DOHH2 (cell line): ENCODE results near the gene CFAP251.

Source experiments
- H3F3A ChIP-seq: fragments of 200-600 bp; sonication (generic), shearing (Covaris generic); 2 replicates; pipeline ENCODE4 v1.6.0; 2016; ENCODE audit warnings: antibody characterized with exemption, mild to moderate bottlenecking; ENCODE audit not compliant: control insufficient read depth, insufficient read depth
- H3K27ac ChIP-seq: fragments of 200-600 bp; sonication (generic); 2 replicates; pipeline ENCODE4 v1.5.1; 2014; ENCODE audit warnings: low read depth, mild to moderate bottlenecking, low read length, moderate library complexity
- H3K27me3 ChIP-seq: fragments of 200-600 bp; sonication (generic); 2 replicates; pipeline ENCODE4 v1.6.1; 2014; ENCODE audit warnings: mild to moderate bottlenecking, low read length, mixed read lengths; ENCODE audit not compliant: control insufficient read depth
- H3K36me3 ChIP-seq: fragments of 200-600 bp; sonication (generic); 2 replicates; pipeline ENCODE4 v1.6.1; 2014; ENCODE audit warnings: mild to moderate bottlenecking, low read length, moderate library complexity, mixed read lengths; ENCODE audit not compliant: control insufficient read depth
- H3K4me1 ChIP-seq: fragments of 200-600 bp; sonication (generic); 2 replicates; pipeline ENCODE4 v1.6.1; 2014; ENCODE audit warnings: mild to moderate bottlenecking, low read length, mixed read lengths; ENCODE audit not compliant: control insufficient read depth
- H3K4me2 ChIP-seq: fragments of 200-600 bp; sonication (generic); 2 replicates; pipeline ENCODE4 v1.6.0; 2014; ENCODE audit warnings: mild to moderate bottlenecking, low read length, moderate library complexity
- H3K4me3 ChIP-seq: fragments of 200-600 bp; sonication (generic); 2 replicates; pipeline ENCODE4 v1.5.1; 2014; ENCODE audit warnings: mild to moderate bottlenecking, low read length, mixed read lengths
- H3K79me2 ChIP-seq: fragments of 200-600 bp; sonication (generic); 2 replicates; pipeline ENCODE4 v1.6.1; 2014; ENCODE audit warnings: mild to moderate bottlenecking, low read length, mixed read lengths; ENCODE audit not compliant: control insufficient read depth
- H3K9me2 ChIP-seq: fragments of 200-600 bp; sonication (generic); replicated peaks from 2 replicates; pipeline ENCODE4 v1.6.1; 2014; ENCODE audit warnings: mild to moderate bottlenecking, low read length, mixed read lengths; ENCODE audit not compliant: control insufficient read depth
- H3K9me3 ChIP-seq: fragments of 200-600 bp; sonication (generic); 2 replicates; pipeline ENCODE4 v1.6.1; 2014; ENCODE audit warnings: antibody characterized with exemption, low read length, mixed read lengths; ENCODE audit not compliant: control insufficient read depth, insufficient read depth
- H4K20me1 ChIP-seq: fragments of 200-600 bp; sonication (generic); 2 replicates; pipeline ENCODE4 v1.6.0; 2014; ENCODE audit warnings: low read depth, mild to moderate bottlenecking, antibody characterized with exemption, low read length, moderate library complexity; ENCODE audit not compliant: control insufficient read depth, insufficient read depth
- CTCF ChIP-seq: fragments of 200-600 bp; sonication (generic); IDR thresholded peaks from one replicate; pipeline ENCODE4 v1.5.1; 2014; ENCODE audit warnings: antibody characterized with exemption, mild to moderate bottlenecking, low read depth, low read length; ENCODE audit not compliant: poor library complexity, severe bottlenecking
- EZH2phosphoT487 ChIP-seq: fragments of 200-600 bp; sonication (generic); IDR thresholded peaks from 2 replicates; pipeline ENCODE4 v1.6.1; 2017; ENCODE audit warnings: borderline replicate concordance, mild to moderate bottlenecking, antibody characterized with exemption, low read length, moderate library complexity, mixed read lengths

CFAP251 gene

GRCh38 chr12:121992059-121992879, 73.9 kb downstream of the CFAP251 start:
- peaks cover 56% of the 10 kb centered on the region for H3F3A ChIP-seq
- TF ChIP-seq EZH2phosphoT487, result no peak
- no peak for TF ChIP-seq CTCF
- peaks cover 41% of the 10 kb centered on the region for H3K79me2 ChIP-seq
- H3K4me2 ChIP-seq, result peak overlapping the region; percentile 75
- no peaks in the 10 kb centered on the region for H3K9me2 ChIP-seq
- no peaks in the 10 kb centered on the region for H3K9me3 ChIP-seq
- H4K20me1 ChIP-seq, result no peaks in the 10 kb centered on the region
- H3K4me1 ChIP-seq, result peaks cover 65% of the 10 kb centered on the region
- H3K4me3 ChIP-seq, result peak overlapping the region; percentile 67
- H3K27ac ChIP-seq, result peak overlapping the region; percentile 96
- H3K36me3 ChIP-seq, result peaks cover 31% of the 10 kb centered on the region
- H3K27me3 ChIP-seq, result no peaks in the 10 kb centered on the region

- Histone ChIP-seq H3K4me2 (peak overlapping the region; percentile 77), H3K4me1 (peaks cover 77% of the 10 kb centered on the region), H3F3A (peaks cover 61% of the 10 kb centered on the region), H3K27me3 (no peaks in the 10 kb centered on the region), H3K36me3 (peaks cover 49% of the 10 kb centered on the region), H3K9me3 (peaks cover 12% of the 10 kb centered on the region), H3K27ac (peak overlapping the region; percentile 98), H4K20me1 (no peaks in the 10 kb centered on the region), H3K79me2 (peaks cover 62% of the 10 kb centered on the region), H3K9me2 (no peaks in the 10 kb centered on the region), H3K4me3 (peak overlapping the region; percentile 51)
- TF ChIP-seq CTCF (no peak), EZH2phosphoT487 (no peak)
These were observed 77.9 kb downstream of the CFAP251 start for GRCh38 chr12:121996050-121996944.

- H3K27me3 ChIP-seq, result no peaks in the 10 kb centered on the region
- TF ChIP-seq EZH2phosphoT487 (no peak), CTCF (no peak)
- H3F3A ChIP-seq, result peaks cover 53% of the 10 kb centered on the region
- peaks cover 70% of the 10 kb centered on the region for H3K79me2 ChIP-seq
- peak overlapping the region; percentile 98 for H3K27ac ChIP-seq
- H3K36me3 ChIP-seq, result peaks cover 54% of the 10 kb centered on the region
- peaks cover 77% of the 10 kb centered on the region for H3K4me1 ChIP-seq
- H4K20me1 ChIP-seq, result no peaks in the 10 kb centered on the region
- no peaks in the 10 kb centered on the region for H3K9me2 ChIP-seq
- H3K4me2 ChIP-seq, result peak overlapping the region; percentile 77
- peaks cover 12% of the 10 kb centered on the region for H3K9me3 ChIP-seq
- peak overlapping the region; percentile 51 for H3K4me3 ChIP-seq
These were observed 78.7 kb downstream of the CFAP251 start for GRCh38 chr12:121996945-121997612.
